Measurements from ENCODE around the gene C5.

GRCh38 chr9:120905315-120906164 lies 144.5 kb downstream of the C5 start:
- TF ChIP-seq CHD2 (IDR thresholded peaks at IDR 0.05; ENCODE audit: low read length, partially characterized antibody) (no peak), CTCF (IDR thresholded peaks at IDR 0.05) (no peak), ELF1 (IDR thresholded peaks at IDR 0.05) (no peak), RAD21 (IDR thresholded peaks at IDR 0.05; ENCODE audit: low read length) (no peak), NRF1 (IDR thresholded peaks at IDR 0.05; ENCODE audit: low read depth, low read length) (no peak), GABPA (IDR thresholded peaks at IDR 0.05; ENCODE audit: low read depth) (no peak), RCOR1 (IDR thresholded peaks at IDR 0.05; ENCODE audit: low read length) (no peak), POLR2AphosphoS5 (IDR thresholded peaks at IDR 0.05; ENCODE audit: low read depth, low read length) (no peak), EZH2phosphoT487 (IDR thresholded peaks at IDR 0.05; ENCODE audit: borderline replicate concordance, low read depth) (no peak), YY1 (IDR thresholded peaks at IDR 0.05; ENCODE audit: low read depth) (no peak), SIN3A (IDR thresholded peaks at IDR 0.05; ENCODE audit: borderline replicate concordance, low read depth, low read length) (no peak), MXI1 (IDR thresholded peaks at IDR 0.05; ENCODE audit: low read depth, low read length) (no peak), TEAD4 (IDR thresholded peaks at IDR 0.05; ENCODE audit: borderline replicate concordance, insufficient read depth) (no peak)

Measured in SK-N-SH (cell line).